ENCODE measurements around the gene MB21D2. TPM values are rescaled to one million over a fixed set of nuclear protein-coding genes. Genes with fewer than 3 reads are reported as not detected.

Gene MB21D2
- total RNA-seq, 1 experiment from 2014 or later = 20.4 TPM

DNA sequence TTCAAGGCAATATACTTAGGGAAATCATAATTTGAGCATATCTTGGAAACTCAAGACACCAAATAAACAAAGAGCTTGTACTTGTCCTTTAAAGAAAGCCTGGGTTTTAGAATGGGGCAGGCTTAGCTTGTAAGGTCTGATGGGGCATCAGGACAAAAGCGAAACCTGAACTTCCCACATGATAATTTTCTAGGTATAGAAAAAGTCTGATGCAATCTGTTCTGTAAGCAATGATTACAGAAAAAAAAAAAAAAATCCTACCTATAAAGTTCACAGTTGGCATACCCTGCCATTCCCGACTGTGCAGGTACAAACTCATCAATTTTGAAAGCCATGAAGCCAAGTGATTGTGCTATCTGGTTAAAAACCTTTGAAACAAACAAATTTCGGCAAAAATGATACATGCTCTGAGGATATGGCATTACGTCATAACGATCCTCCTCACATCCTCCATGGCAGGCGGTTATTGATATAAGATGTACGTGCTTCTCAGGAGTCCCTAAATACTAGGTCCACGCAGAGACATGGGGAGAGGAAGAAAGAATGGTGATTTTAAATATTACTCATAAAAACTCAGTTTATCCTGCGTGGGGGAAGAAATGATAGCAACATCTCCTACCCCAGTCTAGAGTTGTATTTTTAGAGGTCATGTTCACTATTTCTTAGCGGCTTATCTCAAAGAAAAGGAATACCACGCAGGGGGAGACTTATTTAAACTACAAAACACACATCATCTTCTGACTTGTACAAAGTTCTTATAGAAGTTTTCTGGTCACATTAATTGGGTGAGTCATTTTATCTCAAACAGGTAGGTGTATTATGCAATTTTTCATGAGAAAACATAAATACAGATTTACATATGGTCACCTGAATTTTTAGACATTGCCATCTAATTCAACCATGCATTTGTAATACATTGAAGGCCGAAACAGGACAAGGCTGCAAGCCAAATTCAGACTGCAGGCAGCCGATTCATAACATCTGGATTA is 27.0 kb downstream of the MB21D2 start:
- no peak for DNase-seq
- Histone ChIP-seq H3K4me1 (peaks cover 33% of the 10 kb centered on the region), H3K27ac (no peak overlapping the region), H3K9me3 (replicated peaks) (no peaks in the 10 kb centered on the region; the same call in 1 of the 2 replicates), H3K27me3 (no peaks in the 10 kb centered on the region), H3K4me3 (no peak overlapping the region), H3K36me3 (no peaks in the 10 kb centered on the region)

DNA sequence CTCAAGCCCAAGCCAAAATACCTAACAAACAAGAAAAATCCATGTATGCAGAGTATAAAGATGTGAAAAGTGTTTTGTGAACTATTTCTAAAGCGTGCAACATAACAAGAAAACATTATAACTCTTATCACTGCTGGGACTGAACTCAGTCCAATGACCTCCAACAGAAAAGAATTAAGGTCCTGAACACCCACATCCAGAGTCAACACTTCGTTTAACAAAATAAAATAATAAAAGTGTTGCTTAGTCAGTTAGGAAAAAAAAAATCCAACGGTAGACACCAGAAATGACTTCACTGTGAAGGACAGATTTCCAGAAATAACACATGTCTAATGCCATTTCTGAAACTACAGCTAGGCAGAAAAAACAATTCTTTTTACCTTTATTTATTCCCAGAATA is 28.0 kb downstream of the MB21D2 start:
- Histone ChIP-seq H3K4me1 (peaks cover 38% of the 10 kb centered on the region), H3K27me3 (no peaks in the 10 kb centered on the region), H3K9me3 (replicated peaks) (no peaks in the 10 kb centered on the region; the same call in 1 of the 2 replicates), H3K36me3 (no peaks in the 10 kb centered on the region), H3K4me3 (no peak overlapping the region), H3K27ac (peak overlapping the region; percentile 23; the same call in 1 of the 2 replicates)
- DNase-seq = no peak

DNA sequence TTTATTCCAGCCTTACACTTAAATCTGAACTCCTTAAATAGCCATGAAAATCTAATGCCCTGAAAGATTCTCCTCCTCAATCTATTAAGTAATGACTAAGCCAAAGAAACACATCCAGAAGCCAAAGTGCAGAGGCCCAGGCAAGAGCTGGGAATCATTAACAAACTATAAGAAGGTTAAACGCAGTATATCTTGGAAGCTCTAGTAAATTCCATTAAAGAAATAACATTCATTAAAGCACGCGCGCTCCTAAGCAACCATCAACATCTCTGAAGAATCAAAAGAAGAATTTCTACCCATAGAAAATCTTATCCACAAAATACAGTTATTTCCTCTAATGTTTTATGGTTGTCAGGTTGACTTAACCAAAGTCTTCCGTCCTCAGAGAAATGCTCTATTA is 29.5 kb downstream of the MB21D2 start:
- H3K9me3 ChIP-seq (replicated peaks) = no peaks in the 10 kb centered on the region; the same call in 1 of the 2 replicates
- H3K4me3 ChIP-seq = no peak overlapping the region
- no peak for DNase-seq
- H3K27ac ChIP-seq = no peak overlapping the region
- H3K36me3 ChIP-seq = no peaks in the 10 kb centered on the region
- H3K4me1 ChIP-seq = peaks cover 41% of the 10 kb centered on the region
- H3K27me3 ChIP-seq = no peaks in the 10 kb centered on the region

DNA sequence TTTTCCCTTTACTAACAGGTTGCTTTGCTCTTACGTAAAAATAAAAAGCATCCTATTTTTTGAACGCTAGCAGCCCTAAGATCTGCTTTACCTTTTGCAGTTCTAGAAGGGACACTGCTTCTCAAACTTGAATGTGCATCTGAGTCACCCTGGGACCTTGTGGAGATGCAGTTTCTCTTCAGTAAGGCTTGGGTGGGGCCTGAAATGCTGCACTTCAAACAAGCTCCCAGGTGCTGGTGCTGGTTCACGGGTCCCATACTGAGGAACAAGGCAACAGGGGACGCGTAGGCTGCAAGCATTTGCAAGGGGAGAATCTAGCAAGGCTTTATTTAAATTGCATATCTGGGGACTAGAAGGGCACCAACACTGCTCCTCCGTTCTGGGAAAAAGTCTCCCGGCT is 30.0 kb downstream of the MB21D2 start:
- no peaks in the 10 kb centered on the region for H3K36me3 ChIP-seq
- H3K27me3 ChIP-seq = no peaks in the 10 kb centered on the region
- peaks cover 37% of the 10 kb centered on the region for H3K4me1 ChIP-seq
- H3K9me3 ChIP-seq (replicated peaks) = no peaks in the 10 kb centered on the region; the same call in 1 of the 2 replicates
- H3K27ac ChIP-seq = no peak overlapping the region
- no peak overlapping the region for H3K4me3 ChIP-seq
- DNase-seq = no peak

DNA sequence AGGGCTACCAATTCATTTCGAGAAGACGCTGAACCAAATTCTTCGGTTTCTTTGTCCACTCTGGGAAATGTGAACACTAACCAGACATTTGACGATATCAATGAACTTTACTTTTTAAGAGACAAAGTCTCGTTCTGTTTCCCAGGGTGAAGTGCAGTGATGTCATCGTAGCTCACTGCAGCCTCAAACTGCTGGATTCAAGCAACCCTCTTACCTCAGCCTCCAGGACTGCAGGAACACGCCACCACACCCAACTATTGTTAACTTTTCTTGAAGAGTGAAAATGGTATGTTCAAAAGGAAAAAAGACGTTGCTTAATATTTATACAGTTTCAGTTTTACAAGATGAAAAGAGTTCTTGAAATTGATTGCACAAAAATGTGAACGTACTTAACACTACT is 30.6 kb downstream of the MB21D2 start:
- H3K27me3 ChIP-seq = no peaks in the 10 kb centered on the region
- DNase-seq = no peak
- H3K9me3 ChIP-seq (replicated peaks) = no peaks in the 10 kb centered on the region; the same call in 1 of the 2 replicates
- no peaks in the 10 kb centered on the region for H3K36me3 ChIP-seq
- no peak overlapping the region for H3K4me3 ChIP-seq
- no peak overlapping the region for H3K27ac ChIP-seq
- peaks cover 35% of the 10 kb centered on the region for H3K4me1 ChIP-seq

DNA sequence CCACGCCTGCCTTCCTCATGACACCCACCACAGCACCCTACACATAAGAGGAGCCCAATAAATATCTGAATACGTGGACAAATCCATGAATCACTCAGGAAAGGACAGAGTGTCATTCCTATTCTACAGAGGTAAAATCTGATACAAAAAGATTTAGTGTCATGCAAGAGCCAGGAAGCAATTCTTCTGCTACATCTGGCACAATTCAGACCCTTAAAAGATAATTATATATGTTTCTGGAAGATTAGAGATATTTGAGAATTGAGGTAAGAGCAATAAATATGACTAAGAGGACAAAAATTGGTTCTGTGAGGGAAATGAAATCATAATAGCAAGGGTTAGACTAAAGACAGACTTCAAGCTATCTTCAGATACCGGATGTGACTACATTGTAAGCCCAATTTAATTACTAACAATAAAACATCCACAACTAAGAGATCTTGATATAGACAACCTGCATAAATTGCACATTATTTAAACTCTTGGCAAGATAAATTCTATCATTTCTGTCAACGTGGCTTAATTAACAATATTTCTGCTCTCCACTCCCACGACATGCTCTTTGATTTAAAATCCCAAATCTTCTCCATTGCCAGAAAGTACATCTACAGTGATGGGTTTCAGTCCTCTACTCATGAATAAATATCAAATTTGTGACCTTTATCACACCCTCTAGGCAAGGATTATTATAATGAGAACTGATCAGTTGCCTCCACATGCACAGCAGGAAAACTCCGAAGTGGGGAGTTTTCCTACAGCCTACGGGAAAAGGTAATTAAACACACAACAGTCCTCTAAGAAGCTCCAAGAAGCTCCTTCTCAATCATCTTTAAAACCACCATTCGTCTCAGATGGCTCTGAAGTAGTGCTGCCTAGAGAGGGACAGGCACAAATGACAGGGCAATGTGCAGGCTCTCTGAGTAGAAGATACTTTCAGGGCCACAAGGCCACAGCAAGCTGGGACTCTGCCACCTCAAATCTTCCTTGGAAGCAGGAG is 32.6 kb downstream of the MB21D2 start:
- Histone ChIP-seq H3K36me3 (no peaks in the 10 kb centered on the region), H3K9me3 (replicated peaks) (no peaks in the 10 kb centered on the region), H3K4me3 (no peak overlapping the region), H3K27me3 (no peaks in the 10 kb centered on the region), H3K4me1 (peaks cover 35% of the 10 kb centered on the region), H3K27ac (no peak overlapping the region)
- no peak for DNase-seq

DNA sequence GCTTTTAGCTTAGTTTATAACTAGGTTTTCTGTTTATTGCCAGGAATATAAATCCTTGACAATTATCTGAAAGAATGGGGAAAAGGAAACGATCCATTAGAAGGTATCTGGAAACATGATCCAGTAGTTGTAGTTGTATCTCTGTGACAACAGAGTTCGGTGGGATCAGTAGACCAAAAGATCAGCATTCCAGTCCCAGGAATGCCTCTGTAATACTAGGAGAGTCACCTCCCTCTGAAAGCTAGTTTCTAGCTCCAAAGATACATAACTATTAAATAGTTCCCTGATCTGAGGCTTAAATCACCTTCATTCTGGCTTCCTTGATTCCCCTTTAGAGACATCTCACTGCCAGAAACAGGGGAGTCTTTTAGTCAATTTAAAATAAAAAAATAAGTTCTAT is 34.1 kb downstream of the MB21D2 start:
- H3K27ac ChIP-seq = no peak overlapping the region
- H3K27me3 ChIP-seq = no peaks in the 10 kb centered on the region
- no peaks in the 10 kb centered on the region for H3K36me3 ChIP-seq
- peaks cover 31% of the 10 kb centered on the region for H3K4me1 ChIP-seq
- no peaks in the 10 kb centered on the region for H3K9me3 ChIP-seq (replicated peaks)
- DNase-seq = no peak
- H3K4me3 ChIP-seq = no peak overlapping the region

DNA sequence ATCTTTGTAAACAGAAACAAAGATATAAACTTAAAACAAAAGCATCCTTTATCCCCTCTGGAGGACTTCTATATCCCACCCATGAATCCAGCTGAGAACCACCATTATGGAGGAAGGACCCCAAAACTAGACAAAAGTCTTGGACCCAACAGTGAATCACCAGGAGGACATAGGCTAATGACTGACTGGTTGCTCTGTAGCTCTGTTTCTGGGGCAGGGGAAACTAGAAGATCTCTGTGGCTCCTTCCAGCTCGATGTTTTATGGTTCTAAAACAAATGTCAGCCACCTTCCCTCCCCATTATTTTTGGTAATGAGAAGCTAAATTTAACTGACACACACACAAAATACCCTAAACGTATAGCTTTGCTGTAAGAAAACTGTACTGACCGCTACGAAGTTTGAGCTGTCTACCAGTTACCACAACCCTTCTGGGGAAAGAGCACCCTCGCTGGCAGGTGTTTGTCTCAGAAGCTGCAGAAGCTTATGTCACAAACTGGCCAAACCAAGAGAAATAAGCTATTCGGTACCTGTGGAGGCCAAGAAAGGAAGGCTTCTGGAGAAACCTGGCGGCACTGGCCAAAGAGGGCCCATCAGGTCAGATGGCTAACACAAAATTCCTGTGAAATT is 36.4 kb downstream of the MB21D2 start:
- no peak overlapping the region for H3K4me3 ChIP-seq
- H3K4me1 ChIP-seq = peaks cover 29% of the 10 kb centered on the region
- H3K36me3 ChIP-seq = no peaks in the 10 kb centered on the region
- no peaks in the 10 kb centered on the region for H3K27me3 ChIP-seq
- H3K27ac ChIP-seq = no peak overlapping the region
- no peak for DNase-seq
- no peaks in the 10 kb centered on the region for H3K9me3 ChIP-seq (replicated peaks)

DNA sequence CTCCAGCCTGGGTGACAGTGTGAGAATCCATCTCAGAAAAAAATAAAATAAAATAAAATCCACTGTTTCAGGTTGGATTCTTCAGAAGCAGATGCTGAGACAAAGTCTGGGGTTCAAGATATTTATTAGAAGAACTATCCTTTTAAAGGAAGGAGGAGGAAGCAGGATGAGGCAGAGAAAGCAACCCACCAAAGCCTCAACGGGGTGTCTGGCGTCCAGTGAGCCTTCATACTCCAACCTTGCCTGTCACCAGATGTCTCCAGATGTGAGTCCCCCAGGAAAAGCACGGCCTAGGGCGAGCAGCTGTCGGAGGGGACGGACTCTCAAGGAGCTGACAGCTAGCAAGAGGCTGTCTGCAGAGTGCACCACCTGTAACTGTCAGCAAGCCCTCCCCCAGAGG is 37.3 kb downstream of the MB21D2 start:
- peaks cover 28% of the 10 kb centered on the region for H3K4me1 ChIP-seq
- no peak overlapping the region for H3K27ac ChIP-seq
- H3K36me3 ChIP-seq = no peaks in the 10 kb centered on the region
- H3K27me3 ChIP-seq = no peaks in the 10 kb centered on the region
- DNase-seq = peak; percentile 41 to 51
- no peaks in the 10 kb centered on the region for H3K9me3 ChIP-seq (replicated peaks)
- no peak overlapping the region for H3K4me3 ChIP-seq

DNA sequence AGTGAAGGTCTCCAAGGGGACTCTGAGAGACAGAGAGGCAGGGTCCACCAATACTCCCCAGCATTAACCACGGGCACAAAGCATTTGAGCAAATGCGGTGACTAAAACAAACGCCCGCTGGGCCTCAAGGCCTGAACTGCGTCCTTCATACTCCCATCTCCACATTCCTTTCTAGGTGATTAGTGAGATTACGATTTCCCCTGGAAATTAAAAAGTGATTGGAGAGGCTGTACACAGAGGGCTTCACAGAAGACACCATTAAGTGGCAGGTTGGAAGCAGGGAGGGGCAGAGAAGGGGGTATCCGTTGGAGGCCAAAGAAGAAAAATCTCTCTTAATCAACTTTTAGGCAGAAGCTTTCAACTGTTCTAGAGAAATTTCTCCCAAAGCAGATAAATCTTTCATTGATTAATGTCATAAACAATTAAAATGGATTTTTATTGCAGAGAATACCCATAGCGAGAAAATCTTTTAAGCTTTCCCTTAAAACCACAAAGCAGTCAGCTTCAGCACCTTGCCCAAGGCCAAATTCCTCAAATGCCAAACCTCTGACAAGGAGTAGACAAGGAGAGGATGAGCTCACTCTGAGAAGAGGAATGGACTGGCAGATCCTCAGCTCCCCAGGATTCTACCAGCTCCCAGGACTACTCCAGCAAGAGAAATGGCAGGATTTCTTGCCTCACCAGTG is 38.2 kb downstream of the MB21D2 start:
- no peaks in the 10 kb centered on the region for H3K27me3 ChIP-seq
- DNase-seq = peak; percentile 91 to 92
- H3K4me3 ChIP-seq = peak overlapping the region; percentile 8
- peaks cover 24% of the 10 kb centered on the region for H3K4me1 ChIP-seq
- H3K9me3 ChIP-seq (replicated peaks) = no peaks in the 10 kb centered on the region
- no peak overlapping the region for H3K27ac ChIP-seq
- H3K36me3 ChIP-seq = no peaks in the 10 kb centered on the region

DNA sequence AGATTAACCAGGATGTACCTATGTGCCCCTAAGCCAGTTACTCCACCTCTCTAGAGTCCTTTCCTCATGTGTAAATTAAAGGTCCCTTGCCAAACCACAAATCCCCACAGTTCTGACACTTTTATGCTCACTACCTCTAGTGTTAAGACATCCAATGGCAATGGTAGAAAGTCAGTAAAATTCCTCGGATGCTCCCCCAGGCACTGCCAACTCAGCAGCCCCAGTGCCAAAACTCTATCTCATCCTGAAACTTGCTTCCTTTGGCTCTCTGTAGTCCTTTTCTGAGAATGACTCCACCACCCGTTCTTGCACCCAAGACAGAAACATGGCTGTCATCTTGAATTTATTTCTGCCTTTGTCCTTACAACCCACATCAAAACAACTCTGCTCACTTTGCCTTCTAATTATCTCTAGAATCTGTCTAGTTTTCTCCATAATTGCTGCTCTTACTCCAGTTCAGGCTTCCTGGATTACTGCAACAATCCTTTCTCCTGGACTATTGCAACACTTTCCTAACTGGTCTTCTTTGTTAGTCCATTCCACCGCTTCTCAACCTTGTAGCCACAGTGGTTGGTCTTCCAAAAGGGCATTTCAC is 41.6 kb downstream of the MB21D2 start:
- Histone ChIP-seq H3K4me1 (peaks cover 19% of the 10 kb centered on the region), H3K9me3 (replicated peaks) (no peaks in the 10 kb centered on the region), H3K4me3 (no peak overlapping the region), H3K27ac (no peak overlapping the region), H3K36me3 (no peaks in the 10 kb centered on the region), H3K27me3 (no peaks in the 10 kb centered on the region)
- no peak for DNase-seq

DNA sequence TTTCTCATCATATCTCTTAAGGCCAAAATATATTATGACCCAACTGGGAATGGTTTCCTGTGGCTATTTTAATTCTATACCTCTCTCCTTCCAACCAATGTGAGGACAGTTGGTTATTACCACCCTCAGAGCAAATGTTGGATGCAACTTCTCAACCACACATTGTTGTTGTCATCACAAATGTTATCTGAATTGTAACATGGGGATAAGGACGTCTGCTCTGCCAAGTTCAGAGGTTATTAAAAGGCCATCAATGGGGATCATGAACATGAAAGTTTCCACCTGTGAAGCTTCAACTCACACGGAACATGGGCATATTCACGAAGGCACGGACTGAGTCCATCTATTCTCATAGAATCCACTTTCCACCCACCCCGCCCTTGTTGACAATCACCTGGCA is 46.8 kb downstream of the MB21D2 start:
- DNase-seq = no peak
- Histone ChIP-seq H3K27ac (no peak overlapping the region), H3K27me3 (no peaks in the 10 kb centered on the region), H3K4me1 (peaks cover 18% of the 10 kb centered on the region), H3K36me3 (no peaks in the 10 kb centered on the region), H3K4me3 (no peak overlapping the region), H3K9me3 (replicated peaks) (no peaks in the 10 kb centered on the region)

DNA sequence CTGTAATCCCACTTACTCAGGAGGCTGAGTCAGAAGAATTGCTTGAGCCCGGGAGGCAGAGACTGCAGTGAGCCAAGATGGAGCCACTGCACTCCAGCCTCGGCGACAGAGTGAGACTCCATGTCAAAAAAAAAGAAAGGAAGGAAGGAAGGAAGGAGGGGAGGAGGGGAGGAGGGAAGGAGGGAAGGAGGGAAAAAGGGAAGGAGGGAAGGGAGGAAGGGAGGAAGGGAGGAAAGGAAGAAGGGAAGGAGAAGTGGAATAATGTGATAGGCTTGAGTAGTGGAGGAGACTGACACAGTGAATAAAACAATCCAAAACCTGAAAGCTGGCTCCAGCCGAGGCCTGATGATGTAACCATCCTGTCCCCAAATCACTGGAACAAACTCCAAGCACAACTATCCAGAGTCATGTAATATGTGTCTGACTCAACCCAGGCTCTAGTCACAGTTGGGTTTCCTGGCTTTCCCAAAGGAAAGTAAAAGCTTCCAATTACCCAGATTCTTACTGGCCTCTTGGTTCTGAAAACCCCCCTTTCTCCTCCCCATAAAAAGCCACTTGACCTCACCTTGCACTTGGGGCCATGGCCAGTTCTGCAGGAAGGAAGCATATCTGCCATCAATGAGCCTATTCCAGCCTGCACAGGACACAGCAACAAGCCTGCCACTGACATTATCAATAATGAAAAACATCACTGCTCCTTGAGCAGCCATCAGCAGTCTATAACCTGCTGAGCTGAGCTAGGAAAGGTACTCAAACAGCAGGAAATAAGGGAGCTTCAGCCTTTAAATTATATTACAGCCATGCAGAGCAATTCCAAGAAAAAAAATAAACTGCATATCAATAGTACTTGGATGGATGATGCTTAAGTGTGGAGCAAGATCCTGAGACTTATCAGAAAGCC is 48.3 kb downstream of the MB21D2 start:
- no peaks in the 10 kb centered on the region for H3K27me3 ChIP-seq
- H3K27ac ChIP-seq = peak overlapping the region; percentile 20
- no peak overlapping the region for H3K4me3 ChIP-seq
- no peaks in the 10 kb centered on the region for H3K9me3 ChIP-seq (replicated peaks)
- peak in 1 of 2 experiments; percentile 48 for DNase-seq
- no peaks in the 10 kb centered on the region for H3K36me3 ChIP-seq
- peaks cover 32% of the 10 kb centered on the region for H3K4me1 ChIP-seq

All from SJCRH30 (cell line).